ENCODE results near the gene CD84. TPM values are rescaled to one million over a fixed set of nuclear protein-coding genes. Genes with fewer than 3 reads are reported as not detected.
A peak's percentile ranks its signal among the peaks of the same experiment; 100 is the strongest.
"Not testable (repeated sequence)": the region's sequence is repeated elsewhere in the genome, so short reads cannot be mapped to it uniquely, and the experiment has no call there.

CD84 gene
- total and polyA plus RNA-seq, 12 donors, result 0.25 to 11.8 (median 1.6) TPM

GRCh38 chr1:160565564-160565963, 13.7 kb downstream of the CD84 start:
- no peak for DNase-seq
- intact Hi-C loops (cut with DNase I), result no loop called here

DNA sequence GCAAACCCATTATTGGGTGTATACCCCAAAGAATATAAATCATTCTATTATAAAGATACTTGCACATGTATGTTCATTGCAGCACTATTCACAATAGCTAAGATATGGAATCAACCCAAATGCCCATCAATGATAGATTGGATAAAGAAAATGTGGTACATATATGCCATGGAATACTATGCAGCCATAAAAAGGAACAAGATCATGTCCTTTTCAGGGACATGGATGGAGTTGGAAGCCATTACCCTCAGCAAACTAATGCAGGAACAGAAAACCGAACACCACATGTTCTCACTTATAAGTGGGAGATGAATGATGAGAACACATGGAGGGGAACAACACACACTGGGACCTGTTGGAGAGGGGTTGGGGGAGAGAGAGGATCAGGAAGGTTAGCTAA, 16.1 kb downstream of the CD84 start:
- H3K4me3 ChIP-seq; intact Hi-C loops (cut with DNase I); H3K27ac ChIP-seq; H3K27me3 ChIP-seq; DNase-seq; ATAC-seq: not testable (repeated sequence)
- peaks cover 0 to 17% (median 3%) of the 10 kb centered on the region in 11 donors for H3K9me3 ChIP-seq
- H3K4me1 ChIP-seq, result peaks cover 0 to 81% (median 0%) of the 10 kb centered on the region in 9 donors
- 64 to 74% methylated on average over 1 of the region's 1 CpG for WGBS, 2 donors
- peaks cover 0 to 18% (median 0%) of the 10 kb centered on the region in 9 donors for H3K36me3 ChIP-seq

More at GRCh38 chr1:160565564-160565963, 13.7 kb downstream of the CD84 start:
- Histone ChIP-seq H3K36me3 (peaks cover 0 to 18% (median 0%) of the 10 kb centered on the region in 9 donors), H3K9me3 (peaks cover 0 to 17% (median 3%) of the 10 kb centered on the region in 11 donors), H3K4me1 (peaks cover 0 to 86% (median 0%) of the 10 kb centered on the region in 9 donors), H3K4me3 (peak overlapping the region in 1 of 10 donors; percentile 1), H3K27ac (peak overlapping the region in 3 of 10 donors; percentile 31 to 82 (median 49)), H3K27me3 (no peaks in the 10 kb centered on the region)
- no peak for TF ChIP-seq CTCF (IDR thresholded peaks at IDR 0.05)
- 50 to 67% methylated on average over 4 of the region's 4 CpGs for WGBS, 2 donors
- ATAC-seq, result peak in 5 of 8 donors; percentile 14 to 63 (median 38)

DNA sequence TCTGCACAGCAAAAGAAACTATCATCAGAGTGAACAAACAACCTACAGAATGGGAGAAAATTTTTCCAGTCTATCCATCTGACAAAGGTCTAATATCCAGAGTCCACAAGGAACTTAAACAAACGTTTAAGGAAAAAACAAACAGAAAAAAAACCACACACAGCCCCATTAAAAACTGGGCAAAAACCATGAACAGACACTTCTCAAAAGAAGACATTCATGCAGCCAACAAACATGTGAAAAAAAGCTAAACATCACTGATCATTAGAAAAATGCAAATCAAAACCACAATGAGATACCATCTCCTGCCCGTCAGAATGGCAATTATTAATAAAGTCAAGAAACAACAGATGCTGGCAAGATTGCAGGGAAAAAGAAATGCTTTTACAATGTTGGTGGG, 16.6 kb downstream of the CD84 start:
- peaks cover 0 to 77% (median 0%) of the 10 kb centered on the region in 9 donors for H3K4me1 ChIP-seq
- ATAC-seq, result not testable (repeated sequence)

GRCh38 chr1:160560806-160561205, 18.5 kb downstream of the CD84 start:
- H3K9me3 ChIP-seq, result peaks cover 0 to 17% (median 3%) of the 10 kb centered on the region in 11 donors
- H3K4me1 ChIP-seq, result peaks cover 0 to 62% (median 0%) of the 10 kb centered on the region in 9 donors
- H3K27ac ChIP-seq, result peak overlapping the region in 1 of 10 donors; percentile 70
- TF ChIP-seq CTCF (IDR thresholded peaks at IDR 0.05), result no peak
- ATAC-seq (no peak), DNase-seq (no peak)
- intact Hi-C loops (cut with DNase I), result no loop called here
- peaks cover 0 to 26% (median 0%) of the 10 kb centered on the region in 7 donors for H3K27me3 ChIP-seq
- H3K36me3 ChIP-seq, result peaks cover 0 to 19% (median 0%) of the 10 kb centered on the region in 9 donors
- H3K4me3 ChIP-seq, result no peak overlapping the region

More for the DNA sequence above, 16.6 kb downstream of the CD84 start:
- intact Hi-C loops (cut with DNase I); H3K4me3 ChIP-seq; H3K27ac ChIP-seq; DNase-seq; H3K27me3 ChIP-seq: not testable (repeated sequence)
- H3K36me3 ChIP-seq, result peaks cover 0 to 18% (median 0%) of the 10 kb centered on the region in 9 donors
- H3K9me3 ChIP-seq, result peaks cover 0 to 17% (median 3%) of the 10 kb centered on the region in 11 donors
- WGBS, 2 donors, result 84 to 88% methylated on average over 2 of the region's 2 CpGs

DNA sequence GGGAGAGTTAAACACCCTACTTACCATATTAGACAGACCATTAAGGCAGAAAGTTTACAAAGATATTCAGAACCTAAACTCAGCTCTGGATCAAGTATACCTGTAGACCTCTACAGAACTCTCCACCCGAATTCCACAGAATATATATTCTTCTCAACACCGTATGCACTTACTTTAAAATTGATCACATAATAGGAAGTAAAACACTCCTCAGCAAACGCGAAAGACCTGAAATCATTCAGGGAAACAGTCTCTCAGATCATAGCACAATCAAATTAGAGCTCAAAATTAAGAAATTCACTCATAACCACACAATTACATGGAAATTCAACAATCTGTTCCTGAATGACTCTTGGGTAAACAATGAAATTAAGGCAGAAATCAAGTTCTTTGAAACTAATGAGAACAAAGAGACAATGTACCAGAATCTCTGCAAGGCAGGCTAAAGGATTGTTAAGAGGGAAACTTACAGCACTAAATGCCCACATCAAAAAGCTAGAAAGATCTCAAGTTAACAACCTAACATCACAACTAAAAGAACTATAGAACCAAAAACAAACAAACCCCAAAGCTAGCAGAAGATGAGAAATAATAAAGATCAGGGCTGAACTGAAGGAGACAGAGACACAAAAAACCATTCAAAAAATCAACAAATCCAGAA, 19.1 kb downstream of the CD84 start:
- peaks cover 0 to 17% (median 3%) of the 10 kb centered on the region in 11 donors for H3K9me3 ChIP-seq
- intact Hi-C loops (cut with DNase I), result no loop called here
- peak overlapping the region in 1 of 10 donors; percentile 70 for H3K27ac ChIP-seq
- peaks cover 0 to 56% (median 0%) of the 10 kb centered on the region in 9 donors for H3K4me1 ChIP-seq
- ATAC-seq (no peak), DNase-seq (no peak)
- 76 to 82% methylated on average over 4 of the region's 4 CpGs for WGBS, 2 donors
- H3K4me3 ChIP-seq, result peak overlapping the region in 1 of 10 donors; percentile 20
- peaks cover 0 to 33% (median 0%) of the 10 kb centered on the region in 7 donors for H3K27me3 ChIP-seq
- TF ChIP-seq CTCF (IDR thresholded peaks at IDR 0.05), result no peak
- H3K36me3 ChIP-seq, result peaks cover 0 to 22% (median 0%) of the 10 kb centered on the region in 9 donors

DNA sequence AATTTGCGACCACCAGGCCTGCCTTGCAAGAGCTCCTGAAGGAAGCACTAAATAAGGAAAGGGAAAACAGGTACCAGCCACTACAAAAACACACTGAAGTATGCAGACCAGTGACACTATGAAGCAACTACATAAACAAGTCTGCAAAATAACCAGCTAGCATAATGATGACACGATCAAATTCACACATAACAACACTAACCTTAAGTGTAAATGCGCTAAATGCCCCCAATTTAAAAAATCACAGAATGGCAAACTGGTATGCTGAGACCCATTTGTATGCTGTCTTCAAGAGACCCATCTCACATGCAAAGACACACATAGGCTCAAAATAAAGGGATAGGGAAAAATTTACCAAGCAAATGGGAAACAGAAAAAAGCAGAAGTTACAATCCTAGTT, 19.9 kb downstream of the CD84 start:
- 58 to 86% methylated on average over 3 of the region's 3 CpGs for WGBS, 2 donors
- Histone ChIP-seq H3K4me3 (peak overlapping the region in 1 of 10 donors; percentile 20), H3K36me3 (peaks cover 0 to 20% (median 0%) of the 10 kb centered on the region in 9 donors), H3K9me3 (peaks cover 0 to 17% (median 3%) of the 10 kb centered on the region in 11 donors), H3K4me1 (peaks cover 0 to 49% (median 0%) of the 10 kb centered on the region in 9 donors), H3K27me3 (peaks cover 0 to 35% (median 0%) of the 10 kb centered on the region in 7 donors), H3K27ac (peak overlapping the region in 1 of 10 donors; percentile 70)
- DNase-seq; intact Hi-C loops (cut with DNase I); ATAC-seq: not testable (repeated sequence)
